ENCODE measurements around the gene GNAT1.

- TF ChIP-seq CTCF (IDR thresholded peaks at IDR 0.05) (no peak), POLR2A (IDR thresholded peaks at IDR 0.05) (no peak), POLR2AphosphoS5 (IDR thresholded peaks at IDR 0.05) (no peak)
These were observed 44.0 kb upstream of the GNAT1 start for GRCh38 chr3:50147447-50147846.
